GM23338 (cell line): ENCODE measurements around the gene CARD16. TPM values are rescaled to one million over a fixed set of nuclear protein-coding genes. Genes with fewer than 3 reads are reported as not detected.

Experiments
- ATAC-seq: fragments of 200-7000 bp; cut with Tn5 transposase; 3 replicates; pipeline ENCODE4 v1.9.1; 2020
- DNase-seq: peaks from one replicate; pipeline ENCODE4 v3.0.0-alpha.2; 2015; ENCODE audit warnings: low spot score
- H2AFZ ChIP-seq: fragments of 200-600 bp; sonication (generic); 2 replicates; pipeline ENCODE4 v1.8.0; 2016; ENCODE audit warnings: antibody characterized with exemption, mild to moderate bottlenecking, moderate library complexity
- H3F3A ChIP-seq: fragments of 200-600 bp; sonication (generic); replicated peaks from 2 replicates; pipeline ENCODE4 v1.8.0; 2017; ENCODE audit warnings: antibody characterized with exemption, mixed run types, low read depth
- H3K27ac ChIP-seq: fragments of 200-600 bp; sonication (generic); 2 replicates; pipeline ENCODE4 v1.6.1; 2016; ENCODE audit warnings: low read depth
- H3K27me3 ChIP-seq: fragments of 200-600 bp; sonication (generic); 2 replicates; pipeline ENCODE4 v1.8.0; 2016; ENCODE audit warnings: mild to moderate bottlenecking, mixed run types, moderate library complexity; ENCODE audit not compliant: insufficient read depth
- H3K36me3 ChIP-seq: fragments of 200-600 bp; sonication (generic); 2 replicates; pipeline ENCODE4 v1.8.0; 2016; ENCODE audit warnings: mild to moderate bottlenecking; ENCODE audit not compliant: insufficient read depth
- H3K4me1 ChIP-seq: fragments of 200-600 bp; sonication (generic); 2 replicates; pipeline ENCODE4 v1.8.0; 2016; ENCODE audit warnings: mild to moderate bottlenecking, moderate library complexity; ENCODE audit not compliant: insufficient read depth
- H3K4me2 ChIP-seq: fragments of 200-600 bp; sonication (generic); 2 replicates; pipeline ENCODE4 v1.7.1; 2017; ENCODE audit warnings: mixed run types
- H3K4me3 ChIP-seq: fragments of 200-600 bp; sonication (generic); 2 replicates; pipeline ENCODE4 v1.6.1; 2016; ENCODE audit warnings: mixed run types
- H3K79me2 ChIP-seq: fragments of 200-600 bp; sonication (generic); replicated peaks from 2 replicates; pipeline ENCODE4 v1.8.0; 2017; ENCODE audit warnings: mild to moderate bottlenecking; ENCODE audit not compliant: insufficient read depth
- H3K9me2 ChIP-seq: fragments of 200-600 bp; sonication (generic); 2 replicates; pipeline ENCODE4 v1.8.0; 2017; ENCODE audit not compliant: insufficient read depth
- H4K20me1 ChIP-seq: fragments of 200-600 bp; sonication (generic); replicated peaks from 2 replicates; pipeline ENCODE4 v1.8.0; 2017; ENCODE audit warnings: mild to moderate bottlenecking; ENCODE audit not compliant: insufficient read depth
- H3K27ac Mint-ChIP-seq: 2 replicates; pipeline ENCODE4 v1.8.0; 2020; ENCODE audit warnings: inconsistent platforms, mild to moderate bottlenecking, moderate library complexity, mixed read lengths
- H3K27me3 Mint-ChIP-seq: 3 replicates; pipeline ENCODE4 v1.8.0; 2022; ENCODE audit warnings: low read depth, mild to moderate bottlenecking, moderate library complexity, mixed read lengths, inconsistent platforms; ENCODE audit not compliant: insufficient read depth, poor library complexity
- H3K36me3 Mint-ChIP-seq: 3 replicates; pipeline ENCODE4 v1.8.0; 2021; ENCODE audit warnings: low read depth, mild to moderate bottlenecking, inconsistent platforms, moderate library complexity, mixed read lengths
- H3K4me1 Mint-ChIP-seq: 3 replicates; pipeline ENCODE4 v1.8.0; 2020; ENCODE audit warnings: mild to moderate bottlenecking, inconsistent platforms, mixed read lengths
- H3K4me3 Mint-ChIP-seq: 3 replicates; pipeline ENCODE4 v1.8.0; 2021; ENCODE audit warnings: moderate library complexity, mild to moderate bottlenecking, inconsistent platforms, mixed read lengths
- H3K9me3 Mint-ChIP-seq: 3 replicates; pipeline ENCODE4 v1.8.0; 2020; ENCODE audit warnings: moderate library complexity, mild to moderate bottlenecking, inconsistent platforms, mixed read lengths
- CREB1 ChIP-seq: fragments of 250-450 bp; sonication (Bioruptor Pico); IDR thresholded peaks from 2 replicates; pipeline ENCODE4 v1.5.0; 2020; ENCODE audit warnings: low read depth, mild to moderate bottlenecking, moderate library complexity
- CTCF ChIP-seq, 2 experiments: fragments of 200-600 bp in 1 of 2; sonication (generic) in 1 of 2; conservative IDR thresholded peaks; 2 replicates each; pipeline versions ENCODE4 v1.5.1 to v1.6.1; 2016 to 2017; ENCODE audit warnings: antibody characterized with exemption in 2 of 2, low read depth in 2 of 2, mild to moderate bottlenecking in 2 of 2, moderate library complexity in 1 of 2
- EZH2 ChIP-seq: fragments of 200-600 bp; sonication (generic); IDR thresholded peaks from one replicate; pipeline ENCODE4 v1.8.0; 2017; ENCODE audit warnings: antibody characterized with exemption, mild to moderate bottlenecking, low read depth; ENCODE audit not compliant: unreplicated experiment
- EZH2phosphoT487 ChIP-seq: fragments of 200-600 bp; sonication (generic); IDR thresholded peaks from one replicate; pipeline ENCODE4 v1.8.1; 2018; ENCODE audit warnings: antibody characterized with exemption; ENCODE audit not compliant: unreplicated experiment
- JUNB ChIP-seq: IDR thresholded peaks from one replicate; pipeline ENCODE4 v1.6.1; 2016; ENCODE audit warnings: antibody characterized with exemption; ENCODE audit not compliant: unreplicated experiment
- NANOG ChIP-seq: IDR thresholded peaks from 2 replicates; pipeline ENCODE4 v1.6.1; 2016; ENCODE audit warnings: antibody characterized with exemption, borderline replicate concordance
- POLR2AphosphoS5 ChIP-seq: IDR thresholded peaks from 2 replicates; pipeline ENCODE4 v1.6.1; 2016; ENCODE audit warnings: antibody characterized with exemption, low read depth
- REST ChIP-seq: IDR thresholded peaks from one replicate; pipeline ENCODE4 v1.6.1; 2018; ENCODE audit warnings: antibody characterized with exemption; ENCODE audit not compliant: unreplicated experiment
- STAT1 ChIP-seq: IDR thresholded peaks from one replicate; pipeline ENCODE4 v1.6.1; 2016; ENCODE audit warnings: antibody characterized with exemption; ENCODE audit not compliant: unreplicated experiment
- ZNF114 ChIP-seq: fragments of 250-450 bp; sonication (Bioruptor Pico); IDR thresholded peaks from 2 replicates; pipeline ENCODE4 v1.5.0; 2020; ENCODE audit warnings: mild to moderate bottlenecking, moderate library complexity
- ZNF331 ChIP-seq: fragments of 250-450 bp; sonication (Bioruptor Pico); IDR thresholded peaks from 2 replicates; pipeline ENCODE4 v1.5.0; 2020; ENCODE audit warnings: low read depth, mild to moderate bottlenecking, moderate library complexity
- ZNF462 ChIP-seq: fragments of 250-450 bp; sonication (Bioruptor Pico); IDR thresholded peaks from 2 replicates; pipeline ENCODE4 v1.5.0; 2020; ENCODE audit warnings: mild to moderate bottlenecking, moderate library complexity
- polyA plus RNA-seq: library from polyadenylated mRNA; unstranded; fragments of >200 nt; fragmentation: Nextera tagmentation; extraction: Ambion mirVana; gene quantifications from 2 replicates; pipeline ENCODE4 v1.2.1, GENCODE V29; 2016
- total RNA-seq: library from RNA; depleted of rRNA; stranded (reverse); fragments of >200 nt; shearing (Covaris generic); gene quantifications from 2 replicates; pipeline ENCODE4 v1.2.3, GENCODE V29; 2014
- TF ChIP-seq, protein P1 (sequence below): IDR thresholded peaks from 2 replicates; pipeline ENCODE4 v1.6.1; 2016; ENCODE audit warnings: antibody characterized with exemption

CARD16 gene
- total and polyA plus RNA-seq, 2 experiments from 2014 or later, result not detected

DNA sequence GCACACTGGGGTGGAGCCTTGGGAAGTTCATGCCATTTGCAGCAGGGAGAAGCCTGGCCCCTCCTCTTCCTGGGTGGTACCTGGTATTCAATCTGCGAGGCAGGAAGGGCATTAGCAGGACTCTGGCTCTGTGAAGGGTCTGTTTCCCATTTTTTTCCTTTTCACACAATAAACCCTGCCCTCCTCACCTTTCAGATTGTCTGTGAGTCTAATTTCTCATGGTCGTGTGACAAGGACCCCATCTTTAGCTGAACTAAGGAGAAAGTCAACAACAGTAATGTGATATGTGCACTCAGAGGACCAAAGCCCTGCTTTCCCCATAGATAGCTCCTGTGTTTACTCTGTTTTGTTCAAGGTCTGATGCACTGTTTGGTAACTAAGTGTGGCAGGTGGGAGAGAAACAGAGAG lies 50.1 kb downstream of the CARD16 start:
- no peaks in the 10 kb centered on the region for H3K4me1 Mint-ChIP-seq
- Histone ChIP-seq H3K4me2 (no peak overlapping the region), H2AFZ (peak overlapping the region; percentile 16; the same call in 1 of the 2 replicates), H3K4me1 (no peaks in the 10 kb centered on the region), H3K36me3 (no peaks in the 10 kb centered on the region), H3K27ac (no peak overlapping the region), H4K20me1 (no peaks in the 10 kb centered on the region), H3K27me3 (no peaks in the 10 kb centered on the region), H3F3A (no peaks in the 10 kb centered on the region), H3K79me2 (no peaks in the 10 kb centered on the region), H3K4me3 (no peak overlapping the region), H3K9me2 (peaks cover 7% of the 10 kb centered on the region; the same call in 1 of the 2 replicates)
- no peak for DNase-seq
- no peak overlapping the region for H3K27ac Mint-ChIP-seq
- H3K9me3 Mint-ChIP-seq, result no peaks in the 10 kb centered on the region
- no peaks in the 10 kb centered on the region for H3K36me3 Mint-ChIP-seq
- no peaks in the 10 kb centered on the region for H3K27me3 Mint-ChIP-seq
- ATAC-seq, result no peak
- no peak overlapping the region for H3K4me3 Mint-ChIP-seq
- TF ChIP-seq EZH2phosphoT487 (no peak), CTCF (conservative IDR thresholded peaks at IDR 0.05; ENCODE audit: low read depth in 2 of 2) (no peak), JUNB (no peak), POLR2AphosphoS5 (no peak), EZH2 (no peak), ZNF114 (no peak), ZNF462 (CRISPR knock-in tag) (no peak), STAT1 (no peak), REST (no peak), ZNF331 (no peak), CREB1 (CRISPR knock-in tag) (no peak), NANOG (no peak)
- TF ChIP-seq, protein P1, sequence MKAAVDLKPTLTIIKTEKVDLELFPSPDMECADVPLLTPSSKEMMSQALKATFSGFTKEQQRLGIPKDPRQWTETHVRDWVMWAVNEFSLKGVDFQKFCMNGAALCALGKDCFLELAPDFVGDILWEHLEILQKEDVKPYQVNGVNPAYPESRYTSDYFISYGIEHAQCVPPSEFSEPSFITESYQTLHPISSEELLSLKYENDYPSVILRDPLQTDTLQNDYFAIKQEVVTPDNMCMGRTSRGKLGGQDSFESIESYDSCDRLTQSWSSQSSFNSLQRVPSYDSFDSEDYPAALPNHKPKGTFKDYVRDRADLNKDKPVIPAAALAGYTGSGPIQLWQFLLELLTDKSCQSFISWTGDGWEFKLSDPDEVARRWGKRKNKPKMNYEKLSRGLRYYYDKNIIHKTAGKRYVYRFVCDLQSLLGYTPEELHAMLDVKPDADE, result no peak
